Measurements from ENCODE around the gene IGFBP5.

- TF ChIP-seq CTCF (IDR thresholded peaks at IDR 0.05) (peak; percentile 94 to 98 (median 96)), EP300 (IDR thresholded peaks at IDR 0.05) (peak in 1 of 2 donors; percentile 39)
Observed at GRCh38 chr2:216666461-216667233, 28.7 kb downstream of the IGFBP5 start.

Data from tibial nerve (tissue), 4 donors.